ENCODE data around the gene PCDHA8. TPM values are rescaled to one million over a fixed set of nuclear protein-coding genes. Genes with fewer than 3 reads are reported as not detected.
A peak's percentile ranks its signal among the peaks of the same experiment; 100 is the strongest.
"Not testable (repeated sequence)": the region's sequence is repeated elsewhere in the genome, so short reads cannot be mapped to it uniquely, and the experiment has no call there.

The PCDHA8 gene
- total and polyA plus RNA-seq, 11 donors = 0.08 to 0.32 (median 0.12) TPM; not detected in 7

DNA sequence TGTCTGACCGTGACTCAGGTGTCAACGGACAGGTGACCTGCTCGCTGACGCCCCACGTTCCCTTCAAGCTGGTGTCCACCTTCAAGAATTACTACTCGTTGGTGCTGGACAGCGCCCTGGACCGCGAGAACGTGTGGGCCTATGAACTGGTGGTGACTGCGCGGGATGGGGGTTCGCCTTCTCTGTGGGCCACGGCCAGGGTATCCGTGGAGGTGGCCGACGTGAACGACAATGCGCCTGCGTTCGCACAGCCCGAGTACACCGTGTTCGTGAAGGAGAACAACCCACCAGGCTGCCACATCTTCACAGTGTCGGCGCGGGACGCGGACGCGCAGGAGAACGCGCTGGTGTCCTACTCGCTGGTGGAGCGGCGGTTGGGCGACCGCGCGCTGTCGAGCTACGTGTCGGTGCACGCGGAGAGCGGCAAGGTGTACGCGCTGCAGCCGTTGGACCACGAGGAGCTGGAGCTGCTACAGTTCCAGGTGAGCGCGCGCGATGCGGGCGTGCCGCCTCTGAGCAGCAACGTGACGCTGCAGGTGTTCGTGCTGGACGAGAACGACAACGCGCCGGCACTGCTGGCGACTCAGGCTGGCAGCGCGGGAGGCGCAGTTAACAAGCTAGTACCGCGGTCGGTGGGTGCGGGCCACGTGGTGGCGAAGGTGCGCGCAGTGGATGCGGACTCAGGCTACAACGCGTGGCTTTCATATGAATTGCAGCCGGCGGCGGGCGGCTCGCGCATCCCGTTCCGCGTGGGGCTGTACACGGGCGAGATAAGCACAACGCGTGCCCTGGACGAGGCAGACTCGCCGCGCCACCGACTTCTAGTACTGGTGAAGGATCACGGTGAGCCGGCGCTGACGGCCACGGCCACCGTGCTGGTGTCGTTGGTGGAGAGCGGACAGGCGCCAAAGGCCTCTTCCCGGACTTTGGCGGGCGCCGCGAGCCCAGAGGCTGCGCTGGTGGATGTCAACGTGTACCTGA lies 29.5 kb downstream of the PCDHA8 start:
- no peaks in the 10 kb centered on the region for H3K36me3 ChIP-seq
- peaks cover 0 to 84% (median 18%) of the 10 kb centered on the region in 9 donors for H3K27me3 ChIP-seq
- TF ChIP-seq, protein P1, sequence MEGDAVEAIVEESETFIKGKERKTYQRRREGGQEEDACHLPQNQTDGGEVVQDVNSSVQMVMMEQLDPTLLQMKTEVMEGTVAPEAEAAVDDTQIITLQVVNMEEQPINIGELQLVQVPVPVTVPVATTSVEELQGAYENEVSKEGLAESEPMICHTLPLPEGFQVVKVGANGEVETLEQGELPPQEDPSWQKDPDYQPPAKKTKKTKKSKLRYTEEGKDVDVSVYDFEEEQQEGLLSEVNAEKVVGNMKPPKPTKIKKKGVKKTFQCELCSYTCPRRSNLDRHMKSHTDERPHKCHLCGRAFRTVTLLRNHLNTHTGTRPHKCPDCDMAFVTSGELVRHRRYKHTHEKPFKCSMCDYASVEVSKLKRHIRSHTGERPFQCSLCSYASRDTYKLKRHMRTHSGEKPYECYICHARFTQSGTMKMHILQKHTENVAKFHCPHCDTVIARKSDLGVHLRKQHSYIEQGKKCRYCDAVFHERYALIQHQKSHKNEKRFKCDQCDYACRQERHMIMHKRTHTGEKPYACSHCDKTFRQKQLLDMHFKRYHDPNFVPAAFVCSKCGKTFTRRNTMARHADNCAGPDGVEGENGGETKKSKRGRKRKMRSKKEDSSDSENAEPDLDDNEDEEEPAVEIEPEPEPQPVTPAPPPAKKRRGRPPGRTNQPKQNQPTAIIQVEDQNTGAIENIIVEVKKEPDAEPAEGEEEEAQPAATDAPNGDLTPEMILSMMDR (IDR thresholded peaks at IDR 0.05) = no peak
- TF ChIP-seq POLR2A (IDR thresholded peaks at IDR 0.05) = no peak
- no peak overlapping the region for H3K27ac ChIP-seq
- DNase-seq (peak in 1 of 5 donors; percentile 55), ATAC-seq (no peak)
- no peaks in the 10 kb centered on the region for H3K4me1 ChIP-seq
- 35 to 53% (median 48%) methylated on average over 56 to 114 of the region's 114 CpGs for WGBS, 4 donors
- intact Hi-C loops (cut with DNase I) = loop anchor here in 1 of 10 donors (10.0 kb wide), 1 partner anchor 174 kb away; no protein-coding TSS in a partner anchor
- no peak overlapping the region for H3K4me3 ChIP-seq
- H3K9me3 ChIP-seq = peaks cover 0 to 38% (median 16%) of the 10 kb centered on the region in 12 donors

DNA sequence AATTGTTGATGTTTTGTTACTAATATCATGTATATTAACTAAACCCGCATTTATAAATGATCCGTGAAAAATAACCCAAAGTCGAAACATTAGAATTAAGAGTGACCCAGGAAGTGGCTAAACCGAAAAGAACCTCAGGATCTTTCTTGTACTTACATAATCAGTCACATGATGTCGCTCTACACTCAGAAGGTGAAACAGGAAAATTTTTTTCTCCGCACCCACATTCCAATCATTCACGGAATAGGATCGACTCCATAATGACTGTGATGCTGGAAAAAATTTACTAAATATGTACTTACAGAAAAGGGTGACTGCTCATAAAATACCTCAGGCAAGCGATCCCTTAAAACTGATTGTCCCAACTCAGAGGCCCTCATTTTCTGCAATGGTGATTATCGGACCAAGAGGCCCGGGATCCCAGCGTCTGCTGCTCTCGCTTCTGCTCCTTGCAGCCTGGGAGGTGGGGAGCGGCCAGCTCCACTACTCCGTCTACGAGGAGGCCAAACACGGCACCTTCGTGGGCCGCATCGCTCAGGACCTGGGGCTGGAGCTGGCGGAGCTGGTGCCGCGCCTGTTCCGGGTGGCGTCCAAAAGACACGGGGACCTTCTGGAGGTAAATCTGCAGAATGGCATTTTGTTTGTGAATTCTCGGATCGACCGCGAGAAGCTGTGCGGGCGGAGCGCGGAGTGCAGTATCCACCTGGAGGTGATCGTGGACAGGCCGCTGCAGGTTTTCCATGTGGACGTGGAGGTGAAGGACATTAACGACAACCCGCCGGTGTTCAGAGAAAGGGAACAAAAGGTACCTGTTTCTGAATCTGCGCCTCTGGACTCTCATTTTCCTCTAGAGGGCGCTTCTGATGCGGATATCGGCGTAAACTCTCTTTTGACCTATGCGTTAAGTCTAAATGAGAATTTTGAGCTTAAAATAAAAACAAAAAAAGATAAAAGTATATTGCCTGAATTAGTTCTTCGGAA lies 34.4 kb downstream of the PCDHA8 start, which contains the start of gene PCDHA12:
TSS of gene PCDHA12 (plus strand) at position 224 of the 981 bp plus-strand sequence. CDS start at position 389, 165 bp downstream.
- Histone ChIP-seq H3K27me3 (peaks cover 0 to 90% (median 38%) of the 10 kb centered on the region in 9 donors), H3K4me3 (peak within 1 kb of the TSS in 1 of 12 donors; percentile 5), H3K36me3 (no peaks in the 10 kb centered on the region), H3K4me1 (no peaks in the 10 kb centered on the region), H3K27ac (no peak within 1 kb of the TSS), H3K9me3 (peaks cover 0 to 42% (median 16%) of the 10 kb centered on the region in 12 donors)
- no peak for DNase-seq
- intact Hi-C loops (cut with DNase I) = loop anchor here in 1 of 10 donors (10.0 kb wide), 1 partner anchor 169 kb away; no protein-coding TSS in a partner anchor
- ATAC-seq = no peak
- TF ChIP-seq POLR2A (IDR thresholded peaks at IDR 0.05) = no peak
- TF ChIP-seq, protein P1 (IDR thresholded peaks at IDR 0.05) = no peak
- WGBS, 4 donors = 13 to 25% (median 17%) methylated on average over 33 to 47 of the region's 47 CpGs

DNA sequence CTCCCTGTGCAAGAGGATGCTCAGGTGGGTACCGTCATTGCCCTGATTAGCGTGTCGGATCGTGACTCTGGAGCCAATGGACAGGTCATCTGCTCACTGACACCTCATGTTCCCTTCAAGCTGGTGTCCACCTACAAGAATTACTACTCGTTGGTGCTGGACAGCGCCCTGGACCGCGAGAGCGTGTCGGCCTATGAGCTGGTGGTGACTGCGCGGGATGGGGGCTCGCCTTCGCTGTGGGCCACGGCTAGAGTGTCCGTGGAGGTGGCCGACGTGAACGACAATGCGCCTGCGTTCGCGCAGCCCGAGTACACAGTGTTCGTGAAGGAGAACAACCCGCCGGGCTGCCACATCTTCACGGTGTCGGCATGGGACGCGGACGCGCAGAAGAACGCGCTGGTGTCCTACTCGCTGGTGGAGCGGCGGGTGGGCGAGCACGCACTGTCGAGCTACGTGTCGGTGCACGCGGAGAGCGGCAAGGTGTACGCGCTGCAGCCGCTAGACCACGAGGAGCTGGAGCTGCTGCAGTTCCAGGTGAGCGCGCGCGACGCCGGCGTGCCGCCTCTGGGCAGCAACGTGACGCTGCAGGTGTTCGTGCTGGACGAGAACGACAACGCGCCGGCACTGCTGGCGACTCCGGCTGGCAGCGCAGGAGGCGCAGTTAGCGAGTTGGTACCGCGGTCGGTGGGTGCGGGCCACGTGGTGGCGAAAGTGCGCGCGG lies 35.7 kb downstream of the PCDHA8 start:
- intact Hi-C loops (cut with DNase I) = loop anchor here in 1 of 10 donors (10.0 kb wide), 1 partner anchor 168 kb away; no protein-coding TSS in a partner anchor
- DNase-seq = not testable (repeated sequence)

DNA sequence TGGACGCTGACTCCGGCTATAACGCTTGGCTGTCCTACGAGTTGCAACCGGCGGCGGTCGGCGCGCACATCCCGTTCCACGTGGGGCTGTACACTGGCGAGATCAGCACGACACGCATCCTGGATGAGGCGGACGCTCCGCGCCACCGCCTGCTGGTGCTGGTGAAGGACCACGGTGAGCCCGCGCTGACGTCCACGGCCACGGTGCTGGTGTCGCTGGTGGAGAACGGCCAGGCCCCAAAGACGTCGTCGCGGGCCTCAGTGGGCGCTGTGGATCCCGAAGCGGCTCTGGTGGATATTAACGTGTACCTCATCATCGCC lies 36.2 kb downstream of the PCDHA8 start:
- intact Hi-C loops (cut with DNase I) = loop anchor here in 1 of 10 donors (10.0 kb wide), 1 partner anchor 168 kb away; no protein-coding TSS in a partner anchor
- 34 to 44% (median 40%) methylated on average over 5 to 37 of the region's 37 CpGs for WGBS, 4 donors
- ATAC-seq = no peak
- H3K9me3 ChIP-seq = peaks cover 0 to 44% (median 11%) of the 10 kb centered on the region in 12 donors
- no peak overlapping the region for H3K27ac ChIP-seq
- TF ChIP-seq POLR2A (IDR thresholded peaks at IDR 0.05) = no peak
- TF ChIP-seq, protein P1 (IDR thresholded peaks at IDR 0.05) = no peak
- no peak overlapping the region for H3K4me3 ChIP-seq
- no peaks in the 10 kb centered on the region for H3K36me3 ChIP-seq
- peaks cover 0 to 90% (median 30%) of the 10 kb centered on the region in 9 donors for H3K27me3 ChIP-seq
- no peaks in the 10 kb centered on the region for H3K4me1 ChIP-seq
- no peak for DNase-seq

More for the DNA sequence above, 35.7 kb downstream of the PCDHA8 start:
- not testable (repeated sequence) for H3K4me1 ChIP-seq, H3K36me3 ChIP-seq, H3K27ac ChIP-seq, H3K4me3 ChIP-seq, ATAC-seq
- H3K9me3 ChIP-seq = peaks cover 0 to 41% (median 11%) of the 10 kb centered on the region in 12 donors
- 30 to 43% (median 41%) methylated on average over 56 to 80 of the region's 80 CpGs for WGBS, 4 donors
- H3K27me3 ChIP-seq = peaks cover 0 to 90% (median 30%) of the 10 kb centered on the region in 9 donors
